DOHH2 (cell line): ENCODE results near the gene C6orf52.

ENCODE experiments used
- H3F3A ChIP-seq: fragments of 200-600 bp; sonication (generic), shearing (Covaris generic); 2 replicates; pipeline ENCODE4 v1.6.0; 2016; ENCODE audit warnings: antibody characterized with exemption, mild to moderate bottlenecking; ENCODE audit not compliant: control insufficient read depth, insufficient read depth
- H3K27ac ChIP-seq: fragments of 200-600 bp; sonication (generic); 2 replicates; pipeline ENCODE4 v1.5.1; 2014; ENCODE audit warnings: low read depth, mild to moderate bottlenecking, low read length, moderate library complexity
- H3K27me3 ChIP-seq: fragments of 200-600 bp; sonication (generic); 2 replicates; pipeline ENCODE4 v1.6.1; 2014; ENCODE audit warnings: mild to moderate bottlenecking, low read length, mixed read lengths; ENCODE audit not compliant: control insufficient read depth
- H3K36me3 ChIP-seq: fragments of 200-600 bp; sonication (generic); 2 replicates; pipeline ENCODE4 v1.6.1; 2014; ENCODE audit warnings: mild to moderate bottlenecking, low read length, moderate library complexity, mixed read lengths; ENCODE audit not compliant: control insufficient read depth
- H3K4me1 ChIP-seq: fragments of 200-600 bp; sonication (generic); 2 replicates; pipeline ENCODE4 v1.6.1; 2014; ENCODE audit warnings: mild to moderate bottlenecking, low read length, mixed read lengths; ENCODE audit not compliant: control insufficient read depth
- H3K4me2 ChIP-seq: fragments of 200-600 bp; sonication (generic); 2 replicates; pipeline ENCODE4 v1.6.0; 2014; ENCODE audit warnings: mild to moderate bottlenecking, low read length, moderate library complexity
- H3K4me3 ChIP-seq: fragments of 200-600 bp; sonication (generic); 2 replicates; pipeline ENCODE4 v1.5.1; 2014; ENCODE audit warnings: mild to moderate bottlenecking, low read length, mixed read lengths
- H3K79me2 ChIP-seq: fragments of 200-600 bp; sonication (generic); 2 replicates; pipeline ENCODE4 v1.6.1; 2014; ENCODE audit warnings: mild to moderate bottlenecking, low read length, mixed read lengths; ENCODE audit not compliant: control insufficient read depth
- H3K9me2 ChIP-seq: fragments of 200-600 bp; sonication (generic); replicated peaks from 2 replicates; pipeline ENCODE4 v1.6.1; 2014; ENCODE audit warnings: mild to moderate bottlenecking, low read length, mixed read lengths; ENCODE audit not compliant: control insufficient read depth
- H3K9me3 ChIP-seq: fragments of 200-600 bp; sonication (generic); 2 replicates; pipeline ENCODE4 v1.6.1; 2014; ENCODE audit warnings: antibody characterized with exemption, low read length, mixed read lengths; ENCODE audit not compliant: control insufficient read depth, insufficient read depth
- H4K20me1 ChIP-seq: fragments of 200-600 bp; sonication (generic); 2 replicates; pipeline ENCODE4 v1.6.0; 2014; ENCODE audit warnings: low read depth, mild to moderate bottlenecking, antibody characterized with exemption, low read length, moderate library complexity; ENCODE audit not compliant: control insufficient read depth, insufficient read depth
- EZH2phosphoT487 ChIP-seq: fragments of 200-600 bp; sonication (generic); IDR thresholded peaks from 2 replicates; pipeline ENCODE4 v1.6.1; 2017; ENCODE audit warnings: borderline replicate concordance, mild to moderate bottlenecking, antibody characterized with exemption, low read length, moderate library complexity, mixed read lengths
- TF ChIP-seq, protein P1 (sequence below): fragments of 200-600 bp; sonication (generic); IDR thresholded peaks from one replicate; pipeline ENCODE4 v1.5.1; 2014; ENCODE audit warnings: antibody characterized with exemption, mild to moderate bottlenecking, low read depth, low read length; ENCODE audit not compliant: poor library complexity, severe bottlenecking

The C6orf52 gene

DNA sequence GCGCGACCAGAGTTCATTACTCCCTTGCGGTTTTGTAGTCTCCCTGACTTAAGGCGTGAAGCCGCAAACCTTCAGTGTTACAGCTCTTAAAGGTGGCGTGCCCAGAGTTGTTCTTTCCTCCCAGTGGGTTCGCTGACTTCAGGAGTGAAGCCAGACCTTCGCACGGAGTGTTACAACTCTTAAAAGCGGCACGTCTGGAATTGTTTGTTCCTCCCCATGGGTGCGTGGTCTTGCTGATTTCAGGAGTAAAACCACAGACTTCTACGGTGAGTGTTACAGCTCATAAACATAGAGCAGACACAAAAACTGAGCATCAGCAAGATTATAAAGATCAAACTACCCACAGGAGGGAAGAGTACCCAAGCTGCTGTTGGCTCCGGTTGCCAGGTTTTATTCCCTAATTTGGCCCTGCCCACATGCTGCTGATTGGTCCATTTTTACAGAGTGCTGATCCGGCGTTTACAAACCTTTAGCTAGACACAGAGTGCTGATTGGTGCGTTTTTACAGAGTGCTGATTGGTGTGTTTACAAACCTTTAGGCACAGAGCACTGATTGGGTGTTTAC is 38.8 kb upstream of the C6orf52 start:
- H3K4me1 ChIP-seq = no peaks in the 10 kb centered on the region
- no peaks in the 10 kb centered on the region for H4K20me1 ChIP-seq
- no peaks in the 10 kb centered on the region for H3K79me2 ChIP-seq
- TF ChIP-seq, protein P1, sequence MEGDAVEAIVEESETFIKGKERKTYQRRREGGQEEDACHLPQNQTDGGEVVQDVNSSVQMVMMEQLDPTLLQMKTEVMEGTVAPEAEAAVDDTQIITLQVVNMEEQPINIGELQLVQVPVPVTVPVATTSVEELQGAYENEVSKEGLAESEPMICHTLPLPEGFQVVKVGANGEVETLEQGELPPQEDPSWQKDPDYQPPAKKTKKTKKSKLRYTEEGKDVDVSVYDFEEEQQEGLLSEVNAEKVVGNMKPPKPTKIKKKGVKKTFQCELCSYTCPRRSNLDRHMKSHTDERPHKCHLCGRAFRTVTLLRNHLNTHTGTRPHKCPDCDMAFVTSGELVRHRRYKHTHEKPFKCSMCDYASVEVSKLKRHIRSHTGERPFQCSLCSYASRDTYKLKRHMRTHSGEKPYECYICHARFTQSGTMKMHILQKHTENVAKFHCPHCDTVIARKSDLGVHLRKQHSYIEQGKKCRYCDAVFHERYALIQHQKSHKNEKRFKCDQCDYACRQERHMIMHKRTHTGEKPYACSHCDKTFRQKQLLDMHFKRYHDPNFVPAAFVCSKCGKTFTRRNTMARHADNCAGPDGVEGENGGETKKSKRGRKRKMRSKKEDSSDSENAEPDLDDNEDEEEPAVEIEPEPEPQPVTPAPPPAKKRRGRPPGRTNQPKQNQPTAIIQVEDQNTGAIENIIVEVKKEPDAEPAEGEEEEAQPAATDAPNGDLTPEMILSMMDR = no peak
- no peak for TF ChIP-seq EZH2phosphoT487
- no peaks in the 10 kb centered on the region for H3K9me2 ChIP-seq
- H3K4me3 ChIP-seq = no peak overlapping the region
- H3K9me3 ChIP-seq = no peaks in the 10 kb centered on the region
- H3K4me2 ChIP-seq = no peak overlapping the region
- H3K27me3 ChIP-seq = no peaks in the 10 kb centered on the region
- H3K27ac ChIP-seq = no peak overlapping the region
- H3F3A ChIP-seq = peaks cover 5% of the 10 kb centered on the region; the same call in 1 of the 2 replicates
- peaks cover 12% of the 10 kb centered on the region for H3K36me3 ChIP-seq

DNA sequence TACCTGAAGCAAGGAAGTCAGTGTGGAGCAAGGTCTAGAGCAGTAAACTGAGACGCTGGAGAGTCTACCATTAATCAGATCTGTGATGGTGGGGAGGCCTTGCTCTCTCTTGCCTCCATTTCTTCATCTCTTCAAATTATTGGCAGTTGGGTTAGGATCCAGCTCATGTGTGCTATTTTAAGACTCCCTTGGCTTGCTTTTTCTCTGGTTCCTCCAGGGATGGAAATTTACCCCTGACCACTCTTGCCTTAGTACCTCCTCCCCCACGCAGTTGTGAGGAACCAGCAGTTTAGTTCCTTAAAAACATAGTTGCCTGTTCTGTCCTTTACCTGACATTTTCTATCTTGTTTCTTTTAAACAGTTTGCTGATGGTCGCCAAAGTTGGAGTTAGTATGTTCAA is 35.8 kb upstream of the C6orf52 start:
- no peaks in the 10 kb centered on the region for H3K79me2 ChIP-seq
- H3K27ac ChIP-seq = no peak overlapping the region
- no peak overlapping the region for H3K4me3 ChIP-seq
- TF ChIP-seq, protein P1 = no peak
- no peak for TF ChIP-seq EZH2phosphoT487
- H3K4me1 ChIP-seq = no peaks in the 10 kb centered on the region
- H3K9me2 ChIP-seq = no peaks in the 10 kb centered on the region
- no peaks in the 10 kb centered on the region for H3K9me3 ChIP-seq
- H3K36me3 ChIP-seq = peaks cover 25% of the 10 kb centered on the region
- H4K20me1 ChIP-seq = no peaks in the 10 kb centered on the region
- H3K4me2 ChIP-seq = no peak overlapping the region
- no peaks in the 10 kb centered on the region for H3K27me3 ChIP-seq
- peaks cover 3% of the 10 kb centered on the region; the same call in 1 of the 2 replicates for H3F3A ChIP-seq

DNA sequence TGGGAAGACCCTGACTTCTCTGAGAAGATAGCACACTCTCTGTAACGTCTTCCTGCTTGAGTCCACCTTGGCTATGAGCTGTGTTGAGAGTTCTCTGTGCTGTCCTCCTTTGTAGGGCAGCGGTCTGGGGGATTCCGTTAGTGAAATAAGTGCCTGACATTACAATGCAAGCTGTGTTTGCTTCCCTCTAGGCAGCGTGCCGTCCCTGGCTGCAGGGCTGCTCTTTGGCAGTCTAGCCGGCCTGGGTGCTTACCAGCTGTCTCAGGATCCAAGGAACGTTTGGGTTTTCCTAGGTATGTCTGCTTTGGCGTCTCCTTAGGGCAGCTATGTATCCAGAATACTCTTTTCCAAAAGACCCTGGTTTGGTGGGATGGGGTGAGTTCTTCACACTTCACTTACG is 31.3 kb upstream of the C6orf52 start:
- H3K9me3 ChIP-seq = peaks cover 4% of the 10 kb centered on the region; the same call in 1 of the 2 replicates
- TF ChIP-seq EZH2phosphoT487 = no peak
- TF ChIP-seq, protein P1 = no peak
- H3K79me2 ChIP-seq = peaks cover 29% of the 10 kb centered on the region
- H3K27ac ChIP-seq = no peak overlapping the region
- no peaks in the 10 kb centered on the region for H4K20me1 ChIP-seq
- peaks cover 29% of the 10 kb centered on the region for H3K4me1 ChIP-seq
- no peaks in the 10 kb centered on the region for H3K27me3 ChIP-seq
- no peaks in the 10 kb centered on the region for H3K9me2 ChIP-seq
- H3K4me3 ChIP-seq = no peak overlapping the region
- H3K36me3 ChIP-seq = peaks cover 29% of the 10 kb centered on the region
- H3K4me2 ChIP-seq = no peak overlapping the region
- peaks cover 12% of the 10 kb centered on the region for H3F3A ChIP-seq
